Neural progenitor cell (in vitro differentiated cells): Measurements from ENCODE around the gene BAIAP3.

Experiments used
- CTCF ChIP-seq: fragments of 200-600 bp; sonication (generic); IDR thresholded peaks from 2 replicates; pipeline ENCODE4 v1.5.1; 2017; ENCODE audit warnings: antibody characterized with exemption, mild to moderate bottlenecking
- EZH2phosphoT487 ChIP-seq: fragments of 200-600 bp; sonication (generic); IDR thresholded peaks from 2 replicates; pipeline ENCODE4 v1.6.1; 2017; ENCODE audit warnings: antibody characterized with exemption

GRCh38 chr16:1347962-1348361, 14.5 kb downstream of the BAIAP3 start:
- no peak for TF ChIP-seq EZH2phosphoT487
- TF ChIP-seq CTCF, result no peak
